Effector CD8-positive, alpha-beta T cell (primary cell): ENCODE results near the gene CRLF1.

ENCODE experiments used
- DNase-seq: peaks from one replicate; lab custom pipeline; 2025; lab: John Stamatoyannopoulos, UW

CRLF1 gene

DNA sequence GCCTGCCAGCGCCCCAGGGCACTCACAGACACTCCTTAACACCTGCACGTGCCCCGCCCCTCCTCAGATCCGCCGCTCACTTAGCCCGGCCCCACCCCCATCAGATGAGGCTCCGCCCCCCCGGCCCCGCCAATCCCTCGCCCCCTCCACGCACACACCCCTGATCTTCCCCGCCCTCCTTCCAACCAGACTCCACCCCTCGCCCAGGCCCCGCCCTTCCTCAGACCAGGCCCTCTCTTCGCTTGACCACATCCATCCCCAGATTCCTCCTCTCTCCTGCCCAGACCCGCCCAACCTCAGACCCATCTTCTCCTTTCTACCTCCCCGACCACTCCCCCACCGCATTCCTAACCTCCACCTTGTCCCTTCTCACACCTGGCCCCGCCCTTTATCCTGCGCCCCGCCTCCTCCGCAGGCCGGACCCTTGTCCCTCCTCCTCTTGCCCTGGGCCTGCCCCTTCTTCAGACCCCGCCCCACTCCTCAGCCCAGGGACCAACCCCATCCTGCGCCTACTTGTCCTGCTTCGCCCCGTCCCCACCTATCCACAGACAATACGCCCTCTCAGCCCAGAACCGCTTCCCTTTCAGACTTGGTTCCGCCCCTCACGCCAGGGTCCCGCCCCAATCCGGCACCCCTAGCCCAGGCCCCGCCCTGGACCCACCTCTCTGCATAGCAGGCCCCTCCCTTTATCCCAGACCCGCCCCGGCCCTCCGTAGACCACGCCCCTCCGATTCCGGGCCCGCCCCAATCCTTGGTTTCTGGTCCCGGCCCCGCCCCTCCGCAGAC is 29.8 kb upstream of the CRLF1 start:
- DNase-seq, result peak; percentile 99

DNA sequence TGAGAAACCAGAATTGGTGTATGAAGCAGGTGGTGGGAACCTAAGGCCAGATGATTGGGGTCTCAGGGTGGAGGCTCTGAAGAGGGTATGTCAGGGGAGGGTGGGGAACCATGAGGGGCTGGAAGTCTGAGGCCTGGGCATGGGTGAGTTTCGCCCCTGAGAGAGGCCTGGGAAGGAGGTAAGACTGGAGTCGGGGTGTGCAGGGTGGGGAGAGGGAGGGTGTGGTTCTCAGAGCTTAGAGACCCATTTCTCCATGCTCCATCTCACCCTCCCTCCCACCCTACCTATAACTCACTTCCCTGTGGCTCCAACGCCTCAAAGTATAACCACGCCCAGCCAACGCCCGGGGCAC is 29.2 kb upstream of the CRLF1 start:
- DNase-seq, result no peak

DNA sequence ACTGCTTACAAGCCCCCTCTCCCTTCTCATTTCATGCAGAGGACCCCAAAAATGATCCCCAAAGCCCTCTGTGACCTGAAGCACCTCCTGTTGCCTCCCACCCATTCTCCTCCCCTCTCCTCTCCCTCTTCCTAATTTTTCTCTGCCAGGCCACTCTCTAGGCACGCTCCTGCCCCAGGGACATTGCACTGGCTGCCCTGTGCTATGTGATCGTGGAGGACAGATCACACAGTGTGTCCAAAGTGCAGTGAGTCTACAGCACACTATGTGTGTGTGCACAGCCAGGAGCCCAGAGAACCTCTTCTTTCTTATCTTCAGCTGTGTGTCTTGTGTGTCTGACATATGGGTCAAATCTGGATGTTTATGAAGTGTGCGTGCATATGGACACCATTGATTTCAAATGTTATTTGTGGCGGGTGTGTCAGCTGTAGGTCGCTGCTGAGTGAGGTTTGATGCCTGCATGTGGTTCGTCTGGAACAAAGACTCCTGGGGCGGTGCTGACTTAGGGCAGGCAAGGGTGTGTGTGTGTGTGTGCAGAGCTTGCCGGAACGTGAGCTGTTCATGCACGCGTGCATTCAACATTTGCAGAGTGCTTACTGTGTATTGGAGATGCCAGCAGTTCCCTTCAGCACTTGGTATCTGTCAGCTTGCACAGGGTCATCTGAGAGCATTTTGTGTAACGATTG is 28.2 kb upstream of the CRLF1 start:
- no peak for DNase-seq

DNA sequence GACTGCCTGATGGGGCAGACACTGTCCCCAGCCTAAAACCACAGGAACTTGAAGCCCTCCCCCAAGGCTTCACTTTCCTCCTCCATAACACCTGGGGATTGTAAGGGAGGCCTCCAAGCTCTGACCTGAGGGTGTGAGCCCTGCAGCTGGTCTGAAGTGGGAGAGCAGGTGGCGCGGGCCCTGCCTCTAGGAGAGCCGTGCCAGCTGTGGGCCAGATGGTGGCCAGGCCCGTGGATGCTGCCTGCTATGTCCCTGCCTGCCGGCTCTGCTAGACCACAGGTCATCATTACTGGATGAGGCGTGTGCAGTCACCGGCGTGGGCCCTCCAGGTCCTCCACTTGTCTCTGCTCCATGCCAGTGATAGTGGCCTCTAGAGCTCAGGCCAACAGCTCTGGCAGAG is 26.7 kb upstream of the CRLF1 start:
- DNase-seq, result no peak

DNA sequence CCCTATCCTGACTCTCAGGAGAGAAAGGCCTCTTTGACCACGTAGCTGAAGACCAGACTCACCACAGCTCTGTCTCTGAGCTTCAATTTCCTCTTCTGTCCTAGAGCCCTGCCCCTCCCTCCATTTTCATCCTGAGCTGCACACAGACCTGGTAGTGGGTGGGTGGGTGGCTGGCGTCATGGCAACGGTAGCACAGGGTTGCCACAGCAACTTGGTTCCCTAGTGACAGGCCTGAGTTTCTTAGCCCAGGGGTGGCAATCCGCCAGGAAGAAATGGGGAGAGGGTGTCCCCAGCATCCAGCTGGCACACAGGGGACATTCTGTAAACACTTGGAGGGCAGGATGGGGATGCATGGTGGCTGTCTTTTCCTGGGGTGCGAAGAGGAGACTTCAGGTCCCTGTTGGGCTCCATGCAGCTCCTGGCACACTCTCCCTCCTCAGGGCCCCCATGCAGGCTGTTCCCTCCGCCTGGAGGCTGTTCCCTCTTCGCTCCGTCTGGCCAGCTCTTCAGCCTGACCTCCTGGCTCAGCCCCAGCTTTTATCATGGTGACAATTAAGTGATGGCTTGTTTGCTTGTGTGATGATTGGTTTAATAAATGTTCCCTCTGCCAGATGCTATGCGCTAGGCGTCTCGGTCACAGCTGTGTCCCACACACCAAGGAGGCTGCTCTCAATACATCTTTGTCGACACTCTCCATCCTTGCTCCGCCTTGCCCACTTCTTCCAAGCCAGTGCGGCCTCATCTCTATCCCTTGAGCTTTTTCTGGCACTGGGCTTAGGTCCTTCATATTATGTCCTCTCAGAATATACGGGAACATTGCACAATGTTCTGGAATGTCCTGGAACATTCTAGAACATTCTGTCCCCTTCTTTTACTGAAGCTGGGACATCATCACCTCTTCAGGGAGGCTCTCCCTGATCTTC is 22.8 kb upstream of the CRLF1 start:
- DNase-seq, result no peak

DNA sequence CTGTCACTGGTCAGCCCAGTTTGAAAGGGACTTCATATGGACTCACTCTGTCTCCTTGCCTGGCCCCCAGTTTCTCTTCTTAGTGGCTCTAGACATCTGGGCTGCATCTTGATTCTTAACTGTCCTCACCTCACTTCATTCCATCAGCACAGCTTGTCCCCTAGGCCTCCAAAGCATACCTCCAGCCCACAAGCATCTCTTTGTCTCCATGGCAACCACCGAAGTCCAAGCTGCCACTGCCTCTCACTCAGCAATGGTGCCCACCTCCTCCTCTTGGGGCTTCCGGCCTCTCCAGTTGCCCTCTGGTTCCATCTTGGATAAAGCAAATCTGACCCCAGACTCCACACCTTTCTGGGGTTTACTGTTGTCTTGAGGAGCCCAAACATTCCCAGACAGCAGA is 20.3 kb upstream of the CRLF1 start:
- DNase-seq, result no peak

DNA sequence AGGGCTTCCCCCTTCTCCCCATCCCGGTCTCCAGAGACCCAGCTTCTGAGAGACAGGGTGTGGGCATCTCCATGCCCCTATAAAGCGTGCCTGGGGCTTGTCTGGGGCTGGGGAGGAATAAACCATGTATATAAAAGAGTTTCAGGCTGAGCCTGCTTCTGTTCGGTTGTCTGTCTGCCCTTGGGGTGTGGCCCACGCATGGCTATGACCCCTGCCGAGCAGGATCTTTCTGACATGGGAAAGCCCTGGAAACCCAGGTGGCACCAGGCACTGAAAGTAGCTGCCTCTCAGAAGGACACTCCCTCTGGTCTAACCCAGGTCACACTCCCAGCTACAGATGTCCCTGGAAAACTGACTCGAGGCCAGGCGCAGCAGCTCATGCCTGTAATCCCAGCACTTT is 14.3 kb upstream of the CRLF1 start:
- no peak for DNase-seq

DNA sequence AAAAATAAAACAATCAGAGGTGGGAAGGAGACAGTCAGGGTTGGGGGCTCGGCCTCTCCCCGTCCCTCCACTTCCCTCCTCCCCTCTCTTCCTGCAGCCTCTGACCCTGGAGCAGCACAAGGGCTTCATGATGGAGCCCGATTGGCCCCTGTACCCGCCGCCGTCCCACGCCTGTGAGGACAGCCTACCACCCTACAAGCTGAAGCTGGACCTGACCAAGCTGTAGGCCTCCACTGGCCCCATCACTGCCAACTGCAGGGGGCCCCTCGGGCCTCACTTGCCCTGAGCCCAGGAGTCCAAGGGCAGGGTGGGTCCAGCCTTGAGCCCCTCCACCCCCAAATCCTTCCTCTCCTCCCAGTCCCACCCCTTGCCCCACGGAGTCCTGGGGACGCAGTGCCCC is 13.7 kb upstream of the CRLF1 start:
- no peak for DNase-seq

DNA sequence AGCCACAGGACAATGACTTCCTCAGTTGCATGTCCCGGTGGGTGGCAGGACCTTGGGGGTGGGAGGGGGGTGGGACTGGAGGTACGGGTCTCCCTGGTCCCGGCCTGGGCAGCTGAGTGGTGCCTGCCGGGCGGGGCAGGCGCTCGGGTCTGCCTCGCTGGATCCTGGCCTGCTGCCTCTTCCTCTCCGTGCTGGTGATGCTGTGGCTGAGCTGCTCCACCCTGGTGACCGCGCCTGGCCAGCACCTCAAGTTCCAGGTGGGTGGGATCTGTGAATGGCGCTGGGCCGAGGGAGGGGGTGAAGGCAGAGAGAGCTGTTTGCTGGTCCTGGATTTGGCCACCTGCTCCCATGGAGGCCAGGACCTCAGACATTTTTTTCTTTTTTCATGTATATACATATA is 11.6 kb upstream of the CRLF1 start:
- no peak for DNase-seq

DNA sequence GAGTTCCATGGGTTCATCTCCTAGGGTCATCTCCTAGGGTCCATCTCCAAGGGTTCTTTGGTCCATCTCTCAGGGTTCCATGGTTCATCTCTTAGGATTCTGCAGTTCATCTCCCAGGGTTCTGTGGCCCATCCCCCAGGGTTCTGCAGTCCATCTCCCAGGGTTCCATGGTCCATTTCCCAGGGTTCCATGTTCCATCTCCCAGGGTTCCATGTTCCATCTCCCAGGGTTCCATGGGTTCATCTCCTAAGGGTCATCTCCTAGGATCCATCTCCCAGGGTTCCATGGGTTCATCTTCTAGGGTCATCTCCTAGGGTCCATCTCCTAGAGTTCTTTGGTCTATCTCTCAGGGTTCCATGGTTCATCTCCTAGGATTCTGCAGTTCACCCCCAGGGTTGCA is 11.0 kb upstream of the CRLF1 start:
- no peak for DNase-seq

DNA sequence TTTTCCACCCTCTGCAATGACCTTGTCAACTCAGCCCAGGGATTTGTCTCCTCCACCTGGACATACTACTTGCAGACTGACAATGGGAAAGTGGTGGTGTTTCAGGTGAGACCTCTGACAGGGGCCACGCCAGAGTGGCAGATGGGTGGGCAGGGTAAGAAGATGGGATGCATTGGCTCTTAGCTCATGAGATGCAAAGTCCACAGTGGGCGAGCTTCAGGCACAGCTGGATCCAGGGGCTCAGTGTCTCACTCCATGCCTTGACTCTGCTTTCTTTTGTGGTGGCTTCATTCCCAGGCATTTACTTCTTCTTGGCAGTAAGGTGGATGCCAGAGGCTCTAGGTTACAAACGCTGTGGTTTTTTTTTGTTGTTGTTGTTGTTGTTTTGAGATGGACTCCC is 9.4 kb upstream of the CRLF1 start:
- DNase-seq, result no peak

DNA sequence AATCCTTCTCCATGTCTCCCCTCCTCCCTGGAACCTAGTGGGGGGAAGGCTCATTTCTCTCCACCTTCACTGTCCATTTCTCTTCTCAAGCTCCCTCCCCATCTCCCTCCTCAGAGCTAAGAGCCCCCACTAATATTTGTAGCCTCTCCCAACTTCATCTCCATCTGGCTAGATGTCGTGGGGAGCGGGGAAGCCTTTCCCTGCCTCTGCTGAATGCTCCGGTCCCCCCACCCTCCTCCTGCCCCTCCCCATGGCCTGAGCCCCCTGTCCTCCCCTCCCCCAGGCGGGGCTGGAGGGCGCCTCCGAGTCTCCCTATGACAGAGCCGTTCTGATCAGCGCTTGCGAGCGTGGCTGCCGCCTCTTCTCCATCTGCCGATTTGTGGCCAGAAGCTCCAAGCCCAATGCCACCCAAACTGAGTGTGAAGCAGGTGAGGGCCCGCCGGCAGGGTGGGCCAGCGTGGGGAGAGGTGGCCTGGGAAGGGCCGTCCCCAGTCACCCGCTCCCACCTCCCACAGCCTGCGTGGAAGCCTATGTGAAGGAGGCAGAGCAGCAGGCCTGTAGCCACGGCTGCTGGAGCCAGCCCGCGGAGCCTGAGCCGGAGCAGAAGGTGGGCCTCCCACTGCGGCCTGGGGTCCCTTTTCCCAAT is 7.1 kb upstream of the CRLF1 start:
- no peak for DNase-seq

DNA sequence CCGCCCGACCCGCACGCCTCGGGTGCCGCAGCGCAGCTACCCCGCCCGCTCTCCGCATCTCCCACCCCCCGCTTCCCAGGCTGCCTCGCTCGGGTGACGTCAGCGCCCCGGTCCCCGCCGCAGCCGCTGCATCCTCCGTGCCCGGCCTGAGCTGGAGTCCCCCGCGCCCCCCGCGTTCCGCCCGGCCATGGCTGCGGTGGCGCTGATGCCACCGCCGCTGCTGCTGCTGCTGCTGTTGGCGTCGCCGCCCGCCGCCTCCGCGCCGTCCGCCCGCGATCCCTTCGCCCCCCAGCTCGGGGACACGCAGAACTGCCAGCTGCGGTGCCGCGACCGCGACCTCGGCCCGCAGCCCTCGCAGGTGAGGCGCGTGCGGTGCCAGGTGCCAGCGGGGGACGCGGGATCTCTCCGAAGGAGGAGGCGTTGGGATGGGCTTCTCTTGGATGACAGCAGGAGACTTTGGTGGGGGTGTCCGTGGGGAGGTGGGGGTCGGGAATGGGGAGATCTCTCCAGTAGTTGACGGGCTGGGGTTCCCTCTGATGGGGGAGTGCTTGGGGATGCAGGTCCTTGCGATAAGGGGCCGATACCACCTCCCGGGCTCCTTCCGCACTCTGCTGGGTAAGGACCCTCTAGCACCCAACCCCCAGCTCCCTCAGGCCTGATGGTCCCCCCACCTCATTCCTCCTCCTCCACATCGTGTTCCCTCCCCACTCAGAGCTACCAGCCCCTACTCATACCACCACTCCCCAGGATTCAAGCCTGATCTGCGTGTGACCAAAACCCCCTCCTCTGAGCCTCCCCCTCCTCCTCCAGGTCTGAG is 6.4 kb upstream of the CRLF1 start, which contains the start of gene TMEM59L:
TSS of gene TMEM59L (plus strand) at position 99 of the 817 bp plus-strand sequence. CDS start at position 188, 89 bp downstream.
- DNase-seq, result peak; percentile 22

DNA sequence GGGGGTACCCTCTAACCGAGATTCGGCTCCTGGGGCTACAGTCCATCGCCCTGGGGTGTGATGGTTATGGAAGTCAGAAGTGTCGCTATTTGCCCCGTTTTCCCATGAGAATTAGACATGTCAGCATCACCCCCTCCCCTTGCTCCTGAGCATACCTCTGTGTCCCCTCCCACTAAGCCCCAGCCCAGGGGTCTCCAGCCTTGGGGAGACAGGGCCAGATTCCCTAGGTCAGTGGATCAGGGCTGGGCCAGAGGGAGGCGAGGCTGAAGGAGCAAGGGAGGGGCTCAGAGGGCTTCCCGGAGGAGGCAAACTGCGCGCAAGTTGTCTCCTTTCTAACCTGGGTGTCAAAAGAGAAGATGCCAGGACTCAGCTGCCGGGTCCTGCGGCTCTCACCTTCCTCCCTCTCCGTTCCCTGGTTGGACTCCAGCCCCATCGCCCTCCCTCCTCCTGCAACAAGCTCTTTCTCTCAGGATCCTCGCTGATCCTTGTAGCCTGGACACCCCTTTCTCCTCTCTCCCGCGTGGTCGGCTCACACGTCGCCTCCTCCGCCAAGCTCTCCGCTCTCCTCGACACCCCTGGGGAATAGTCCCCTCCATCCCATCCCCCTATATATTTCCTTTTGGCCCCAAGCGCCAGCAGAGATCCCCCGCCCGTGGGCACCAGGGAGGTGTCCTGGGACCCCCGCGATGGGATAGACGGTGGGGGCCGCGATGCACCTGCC is 5.6 kb upstream of the CRLF1 start:
- no peak for DNase-seq

DNA sequence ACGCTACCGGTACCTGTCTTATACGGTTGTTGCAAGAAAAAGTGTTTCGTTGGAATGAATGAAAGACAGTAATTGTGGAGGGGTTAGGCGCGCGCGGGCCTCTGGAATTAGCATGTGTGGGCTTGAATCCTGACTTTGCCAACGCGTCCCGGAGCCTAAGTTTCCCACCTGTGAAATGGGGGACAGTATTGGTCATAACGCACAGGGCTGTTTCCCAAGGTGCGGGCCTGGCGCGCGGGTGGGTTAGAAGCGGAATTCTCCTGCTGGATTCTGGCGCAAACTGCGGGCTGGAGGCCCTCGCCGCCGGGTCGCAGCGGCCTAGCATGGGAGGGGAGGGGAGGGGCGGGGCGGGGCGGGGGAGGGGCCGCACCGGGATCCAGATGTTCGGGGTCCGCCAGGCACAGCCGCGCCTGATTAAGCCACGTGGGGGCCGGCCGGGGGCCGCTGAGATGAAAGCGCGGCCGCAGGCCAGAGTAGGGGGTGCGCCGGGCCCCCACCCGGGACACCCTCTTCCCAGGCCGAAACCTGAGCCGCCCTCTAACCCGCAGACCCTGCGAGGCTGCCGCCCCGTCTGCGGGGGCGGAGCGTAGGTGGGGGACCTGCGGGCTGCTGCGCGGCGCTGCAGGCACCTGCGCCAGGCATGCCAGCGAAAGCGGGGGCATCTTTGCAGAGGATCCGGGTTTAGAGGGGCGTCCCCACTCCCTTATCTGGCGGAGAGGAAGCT is 4.9 kb upstream of the CRLF1 start:
- no peak for DNase-seq

DNA sequence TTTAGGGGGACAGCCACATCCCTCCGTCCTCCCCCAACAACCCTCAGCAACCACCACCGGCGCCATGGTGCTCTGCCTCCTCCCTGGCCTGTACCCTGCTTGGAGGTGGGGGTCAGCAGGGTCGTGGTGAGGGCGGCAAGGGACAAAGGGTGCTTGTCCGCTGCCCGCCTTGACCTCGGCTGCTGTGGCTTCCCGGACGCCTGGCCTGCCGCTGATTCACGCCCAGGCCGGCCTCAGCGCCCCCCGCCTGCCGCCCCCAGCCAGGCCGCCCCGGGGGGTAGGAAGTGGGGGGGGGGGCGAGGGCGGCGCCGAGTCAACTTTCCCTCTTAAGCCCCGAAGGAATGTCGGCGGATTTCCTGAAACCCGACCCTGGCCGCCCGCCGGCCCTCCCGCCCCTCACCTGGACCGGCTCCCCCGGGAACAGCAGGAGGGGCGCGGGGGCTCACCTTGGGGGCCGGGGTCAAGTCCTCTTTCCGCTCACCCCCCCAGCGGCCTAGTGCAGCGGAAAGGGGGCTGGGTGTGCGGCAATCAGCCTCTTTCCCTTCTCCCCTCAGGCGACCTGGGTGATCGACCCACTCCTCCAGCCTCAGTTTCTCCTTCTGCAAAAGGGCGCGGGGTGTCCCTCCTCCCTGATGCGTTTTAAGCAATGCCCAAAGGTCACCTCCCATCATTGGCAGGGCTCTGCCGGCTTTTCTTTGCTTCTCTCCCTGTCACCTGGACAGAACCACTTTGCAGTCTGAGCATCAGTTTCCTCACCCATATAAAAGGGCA is 4.1 kb upstream of the CRLF1 start:
- no peak for DNase-seq

DNA sequence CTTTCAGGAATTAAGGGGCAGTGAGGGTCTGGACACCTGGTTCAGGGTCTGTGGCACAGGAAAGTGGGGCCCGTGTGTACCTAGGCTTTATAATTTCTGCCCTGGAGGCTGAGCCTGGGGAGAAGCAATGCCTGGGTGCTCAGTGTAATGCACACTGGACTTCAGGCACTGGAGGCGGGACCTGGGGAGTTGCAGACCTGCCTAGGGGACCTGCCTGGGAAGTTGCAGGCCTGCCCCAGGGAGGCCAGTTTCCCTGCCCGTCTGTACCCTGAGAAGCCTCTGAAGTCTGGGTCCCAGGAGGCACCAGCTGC is 3.6 kb upstream of the CRLF1 start:
- no peak for DNase-seq

DNA sequence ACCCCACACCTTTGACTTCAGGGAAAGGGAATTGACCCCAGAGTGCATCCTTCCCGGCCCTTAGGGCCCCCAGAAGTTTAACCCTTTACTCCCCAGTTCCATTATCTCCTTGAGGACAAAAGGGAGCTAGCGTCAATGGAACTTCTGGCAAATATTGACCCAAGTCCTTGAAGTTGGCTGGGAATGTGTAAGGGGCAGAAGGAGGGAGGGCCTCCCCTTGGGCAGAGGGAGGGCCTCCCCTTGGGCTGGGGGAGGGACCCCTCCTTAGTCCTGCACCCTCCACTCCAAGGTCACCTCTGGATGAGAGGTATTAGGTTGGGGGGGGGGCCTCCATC is 3.1 kb upstream of the CRLF1 start:
- no peak for DNase-seq
